Liver (tissue), 3 donors: ENCODE results near the gene PCYT2.

Experiments
- CTCF ChIP-seq: fragments of 150-350 bp; IDR thresholded peaks from 2 replicates; pipeline ENCODE4 v1.5.1; 2017; ENCODE audit warnings: improper control_type of control experiment, low read depth, low read length; ENCODE audit not compliant: missing input control
- GABPA ChIP-seq, 2 donors: IDR thresholded peaks in 1 of 2; conservative IDR thresholded peaks in 1 of 2; 2 replicates each; pipeline ENCODE4 v1.6.1; 2016; ENCODE audit warnings: antibody characterized with exemption in 2 of 2, mild to moderate bottlenecking in 1 of 2, moderate library complexity in 1 of 2
- RAD21 ChIP-seq, 2 donors: IDR thresholded peaks; 2 replicates each; pipeline ENCODE4 v1.6.1; 2016; ENCODE audit warnings: antibody characterized with exemption in 2 of 2, mild to moderate bottlenecking in 2 of 2
- donor health status: healthy.
- donor health status: healthy.

GRCh38 chr17:81952792-81953228 is 41.6 kb upstream of the PCYT2 start:
- TF ChIP-seq CTCF (no peak), GABPA (IDR thresholded peaks at IDR 0.05 in 1 of 2, conservative IDR thresholded peaks at IDR 0.05 in 1 of 2) (no peak), RAD21 (IDR thresholded peaks at IDR 0.05) (no peak)
